Fibroblast of mammary gland (primary cell): ENCODE measurements around the gene ASPDH.
"Not testable (repeated sequence)": the region's sequence is repeated elsewhere in the genome, so short reads cannot be mapped to it uniquely, and the experiment has no call there.

Source experiments
- DNase-seq: peaks from one replicate; pipeline ENCODE4 v3.0.0-alpha.2; 2010; ENCODE audit warnings: low read depth
- H3K4me3 ChIP-seq: 2 replicates; pipeline ENCODE4 v1.5.1; 2011; ENCODE audit warnings: low read depth, mild to moderate bottlenecking, low read length, moderate library complexity; ENCODE audit not compliant: control insufficient read depth
- CTCF ChIP-seq: conservative IDR thresholded peaks from 2 replicates; pipeline ENCODE4 v1.5.1; 2011; ENCODE audit warnings: low read depth, low read length, inconsistent platforms; ENCODE audit not compliant: control insufficient read depth, insufficient read depth

ASPDH gene

GRCh38 chr19:50535672-50536187, 22.0 kb upstream of the ASPDH start:
- TF ChIP-seq CTCF = no peak
- no peak overlapping the region for H3K4me3 ChIP-seq
- DNase-seq = no peak

GRCh38 chr19:50534478-50534877, 20.8 kb upstream of the ASPDH start:
- no peak overlapping the region for H3K4me3 ChIP-seq
- DNase-seq = no peak
- TF ChIP-seq CTCF = no peak

GRCh38 chr19:50532952-50533351, 19.2 kb upstream of the ASPDH start:
- no peak for DNase-seq

GRCh38 chr19:50531171-50531612, 17.5 kb upstream of the ASPDH start:
- no peak for TF ChIP-seq CTCF
- H3K4me3 ChIP-seq = no peak overlapping the region
- DNase-seq = no peak

More at GRCh38 chr19:50532952-50533351, 19.2 kb upstream of the ASPDH start:
- no peak for TF ChIP-seq CTCF
- H3K4me3 ChIP-seq = no peak overlapping the region

GRCh38 chr19:50528052-50528451, 14.3 kb upstream of the ASPDH start:
- DNase-seq, H3K4me3 ChIP-seq: not testable (repeated sequence)

- no peak for DNase-seq
- TF ChIP-seq CTCF = no peak
- H3K4me3 ChIP-seq = no peak overlapping the region
Measured at GRCh38 chr19:50522881-50523280, 9.2 kb upstream of the ASPDH start.

- H3K4me3 ChIP-seq = no peak overlapping the region
- no peak for TF ChIP-seq CTCF
- DNase-seq = no peak
Measured at GRCh38 chr19:50520822-50521465, 7.2 kb upstream of the ASPDH start.
